ENCODE results near the gene DLX6. TPM values are rescaled to one million over a fixed set of nuclear protein-coding genes. Genes with fewer than 3 reads are reported as not detected.

DLX6 gene
- total RNA-seq, 2 donors from 2014 or later, result not detected

DNA sequence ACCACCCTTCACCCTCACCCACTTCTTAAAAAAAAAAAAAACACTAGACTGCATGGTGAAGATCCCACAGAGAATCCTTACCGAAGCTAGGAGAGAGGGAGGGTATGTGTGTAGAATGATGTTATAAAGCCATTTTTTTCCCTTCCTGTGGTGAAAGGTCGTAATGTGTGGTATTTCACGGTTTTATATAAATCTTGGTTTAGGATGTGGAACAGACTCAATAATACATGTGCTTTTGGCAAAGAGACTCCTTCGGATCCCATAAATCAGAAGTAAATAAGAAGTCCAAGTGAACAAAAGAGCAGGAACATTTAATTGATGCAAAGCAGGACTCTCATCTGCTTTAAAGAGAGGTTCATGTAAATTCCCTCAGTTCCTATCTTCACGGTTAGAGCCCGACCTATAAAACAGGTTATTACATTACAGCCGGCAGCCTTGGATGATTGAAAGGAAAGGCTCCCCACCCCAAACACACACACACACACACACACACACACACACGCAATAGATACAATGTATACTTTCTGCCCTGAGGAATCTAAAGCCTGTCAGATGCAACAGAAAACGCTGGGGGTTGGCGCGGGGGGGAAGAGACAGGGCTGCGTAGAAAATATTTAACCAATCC lies 10.5 kb downstream of the DLX6 start:
- Histone ChIP-seq H3K4me1 (ENCODE audit: control insufficient read depth in 1 of 2, low read depth in 2 of 2) (peaks cover 4 to 24% of the 10 kb centered on the region in 2 donors), H3K27ac (no peak overlapping the region), H3K9me3 (no peaks in the 10 kb centered on the region), H3K4me3 (no peak overlapping the region), H3K27me3 (replicated peaks; ENCODE audit: insufficient read depth) (peaks cover 51% of the 10 kb centered on the region), H3K36me3 (no peaks in the 10 kb centered on the region)
- TF ChIP-seq, protein P1, sequence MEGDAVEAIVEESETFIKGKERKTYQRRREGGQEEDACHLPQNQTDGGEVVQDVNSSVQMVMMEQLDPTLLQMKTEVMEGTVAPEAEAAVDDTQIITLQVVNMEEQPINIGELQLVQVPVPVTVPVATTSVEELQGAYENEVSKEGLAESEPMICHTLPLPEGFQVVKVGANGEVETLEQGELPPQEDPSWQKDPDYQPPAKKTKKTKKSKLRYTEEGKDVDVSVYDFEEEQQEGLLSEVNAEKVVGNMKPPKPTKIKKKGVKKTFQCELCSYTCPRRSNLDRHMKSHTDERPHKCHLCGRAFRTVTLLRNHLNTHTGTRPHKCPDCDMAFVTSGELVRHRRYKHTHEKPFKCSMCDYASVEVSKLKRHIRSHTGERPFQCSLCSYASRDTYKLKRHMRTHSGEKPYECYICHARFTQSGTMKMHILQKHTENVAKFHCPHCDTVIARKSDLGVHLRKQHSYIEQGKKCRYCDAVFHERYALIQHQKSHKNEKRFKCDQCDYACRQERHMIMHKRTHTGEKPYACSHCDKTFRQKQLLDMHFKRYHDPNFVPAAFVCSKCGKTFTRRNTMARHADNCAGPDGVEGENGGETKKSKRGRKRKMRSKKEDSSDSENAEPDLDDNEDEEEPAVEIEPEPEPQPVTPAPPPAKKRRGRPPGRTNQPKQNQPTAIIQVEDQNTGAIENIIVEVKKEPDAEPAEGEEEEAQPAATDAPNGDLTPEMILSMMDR (IDR thresholded peaks at IDR 0.05), result no peak
- ATAC-seq (ENCODE audit: insufficient number of reproducible peaks, low FRiP score, low read depth) (no peak), DNase-seq (ENCODE audit: low spot score) (no peak)

DNA sequence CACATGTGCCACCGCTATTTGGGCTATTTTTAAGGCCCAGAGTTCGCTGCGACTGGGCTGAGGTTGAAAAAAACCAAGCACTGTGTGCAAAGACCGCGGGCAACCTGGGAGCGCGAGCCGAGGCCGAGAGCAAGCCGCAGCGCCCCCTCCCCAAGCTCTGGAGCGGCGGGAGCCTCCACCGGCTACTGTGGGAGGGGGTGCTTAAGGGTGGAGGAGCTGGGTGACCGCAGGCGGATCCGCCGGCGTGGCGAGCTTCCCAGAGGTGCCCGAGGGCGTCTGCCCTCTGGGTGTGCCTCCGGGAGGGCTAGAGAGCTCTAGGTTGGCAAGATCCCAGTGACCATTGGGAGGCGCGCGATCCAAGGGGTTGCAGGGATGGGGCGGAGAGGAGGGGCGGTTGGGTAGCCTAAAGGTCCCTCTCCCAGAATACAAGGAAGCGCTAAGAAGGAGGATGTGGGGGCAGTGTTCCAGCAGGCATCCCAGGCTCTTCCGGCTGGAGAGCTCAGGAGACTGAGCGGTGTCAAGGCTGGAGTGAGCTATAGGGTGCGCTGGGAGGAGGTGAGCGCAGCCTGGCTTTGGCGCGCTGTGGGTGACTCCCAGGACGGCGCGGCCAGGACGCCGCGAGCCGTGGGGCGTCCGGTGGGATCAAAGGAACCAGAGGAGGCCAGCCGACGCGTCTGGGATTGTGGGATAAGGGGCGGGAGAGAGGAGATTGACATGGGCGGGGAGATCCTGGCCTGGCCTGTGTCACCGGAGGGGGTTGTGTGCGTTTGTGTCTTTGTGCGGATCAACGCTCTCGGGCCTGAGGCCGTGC lies 11.2 kb downstream of the DLX6 start:
- TF ChIP-seq, protein P1 (IDR thresholded peaks at IDR 0.05), result no peak
- Histone ChIP-seq H3K9me3 (no peaks in the 10 kb centered on the region), H3K27ac (no peak overlapping the region), H3K4me3 (peak overlapping the region; percentile 13), H3K27me3 (replicated peaks; ENCODE audit: insufficient read depth) (peaks cover 51% of the 10 kb centered on the region), H3K36me3 (no peaks in the 10 kb centered on the region), H3K4me1 (ENCODE audit: control insufficient read depth in 1 of 2, low read depth in 2 of 2) (peaks cover 4 to 31% of the 10 kb centered on the region in 2 donors)
- no peak for ATAC-seq (ENCODE audit: insufficient number of reproducible peaks, low FRiP score, low read depth)
- DNase-seq (ENCODE audit: low spot score), result no peak

DNA sequence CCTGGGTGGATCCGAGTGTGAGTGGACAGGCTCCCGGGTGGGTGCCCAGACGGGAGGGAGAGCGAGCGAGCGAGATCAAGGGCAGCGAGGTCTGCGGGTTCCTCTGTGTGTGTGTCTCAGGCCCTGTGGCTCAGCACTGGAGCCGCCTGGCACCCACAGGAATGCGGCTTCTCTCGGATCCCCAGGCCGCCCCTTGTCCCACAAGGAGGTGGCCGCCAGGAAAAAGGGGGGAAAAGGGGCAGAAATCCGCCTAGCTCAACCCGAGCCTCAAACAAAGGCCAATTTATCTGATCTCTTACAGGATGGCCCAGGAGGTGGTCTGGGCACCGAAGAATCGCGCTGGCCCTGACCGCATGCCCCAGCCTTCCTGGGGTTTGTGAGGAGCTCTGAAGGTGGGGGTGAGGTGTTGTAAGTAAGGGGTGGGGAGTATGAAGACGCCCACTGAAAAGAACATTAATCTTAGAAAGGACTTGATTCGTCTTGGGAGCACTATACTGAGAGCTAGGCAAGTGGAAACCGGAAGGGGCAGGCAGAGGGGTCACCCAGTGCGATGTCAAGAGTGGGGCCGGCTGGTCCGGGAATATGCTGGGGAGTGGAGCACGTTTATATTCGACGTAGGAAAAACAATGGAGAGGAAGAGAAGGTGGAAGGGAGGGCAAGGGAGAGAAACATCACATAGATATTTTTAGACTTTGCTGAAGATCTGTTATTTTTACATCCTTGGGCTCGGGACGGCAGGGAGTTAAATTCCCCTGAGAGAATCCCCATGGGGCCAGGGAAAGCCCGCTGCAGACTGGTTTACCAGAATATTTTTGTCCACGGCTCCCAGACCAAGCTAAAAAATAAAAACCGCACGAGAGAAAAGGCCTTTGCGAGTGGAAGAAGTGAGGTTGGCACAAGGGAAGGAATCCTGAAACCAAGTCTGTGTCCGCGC lies 12.1 kb downstream of the DLX6 start:
- TF ChIP-seq, protein P1 (IDR thresholded peaks at IDR 0.05), result no peak
- ATAC-seq (ENCODE audit: insufficient number of reproducible peaks, low FRiP score, low read depth) (no peak), DNase-seq (ENCODE audit: low spot score) (no peak)
- Histone ChIP-seq H3K4me1 (ENCODE audit: control insufficient read depth in 1 of 2, low read depth in 2 of 2) (peaks cover 4 to 34% of the 10 kb centered on the region in 2 donors), H3K27ac (no peak overlapping the region), H3K36me3 (no peaks in the 10 kb centered on the region), H3K9me3 (no peaks in the 10 kb centered on the region), H3K27me3 (replicated peaks; ENCODE audit: insufficient read depth) (peaks cover 51% of the 10 kb centered on the region), H3K4me3 (peak overlapping the region; percentile 41)

DNA sequence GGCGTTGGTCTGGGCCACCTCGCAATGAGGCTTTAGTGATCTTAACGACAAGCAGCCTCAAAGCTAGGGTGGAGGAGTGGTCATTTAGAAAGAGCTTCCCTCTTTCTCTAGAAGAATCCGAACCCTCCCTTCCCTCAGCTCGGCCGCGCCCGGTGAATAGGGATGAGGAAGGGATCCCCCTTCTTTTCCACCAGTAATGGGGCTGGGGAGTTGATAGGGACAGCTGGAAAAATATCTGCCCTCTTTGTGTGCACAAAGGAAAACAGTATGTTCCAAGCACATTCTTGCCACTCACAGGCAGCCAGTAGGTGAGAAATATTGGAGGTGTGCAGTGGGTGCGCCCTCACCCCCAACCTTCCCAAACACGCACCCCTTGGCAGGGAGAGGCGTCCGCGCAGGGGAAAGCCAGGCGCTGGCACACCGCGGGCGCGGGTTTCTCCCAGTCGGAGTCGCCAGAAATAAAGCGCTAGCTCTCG lies 12.8 kb downstream of the DLX6 start:
- H3K27me3 ChIP-seq (replicated peaks; ENCODE audit: insufficient read depth), result peaks cover 49% of the 10 kb centered on the region
- no peak for DNase-seq (ENCODE audit: low spot score)
- H3K36me3 ChIP-seq, result no peaks in the 10 kb centered on the region
- H3K9me3 ChIP-seq, result no peaks in the 10 kb centered on the region
- peak overlapping the region; percentile 41 for H3K4me3 ChIP-seq
- no peak for ATAC-seq (ENCODE audit: insufficient number of reproducible peaks, low FRiP score, low read depth)
- peaks cover 4 to 34% of the 10 kb centered on the region in 2 donors for H3K4me1 ChIP-seq (ENCODE audit: control insufficient read depth in 1 of 2, low read depth in 2 of 2)
- no peak overlapping the region for H3K27ac ChIP-seq
- TF ChIP-seq, protein P1 (IDR thresholded peaks at IDR 0.05), result no peak

All from thoracic aorta (tissue), 2 donors.